HG02571 (cell line): Measurements from ENCODE around the gene LOXL1.

Source experiments
- ATAC-seq: cut with Tn5 transposase; IDR thresholded peaks from one replicate; pipeline ENCODE4 v1.9.1; 2021; ENCODE audit warnings: mild to moderate bottlenecking, moderate library complexity; ENCODE audit not compliant: unreplicated experiment

The LOXL1 gene

GRCh38 chr15:73926219-73927002 is at the start of gene LOXL1:
TSS of gene LOXL1 (plus strand) at chr15:73926462. CDS start at chr15:73926784, 322 bp downstream.
- ATAC-seq, result no peak

GRCh38 chr15:73879426-73879825 is 46.8 kb upstream of the LOXL1 start:
- ATAC-seq, result no peak

- ATAC-seq, result no peak
These were observed 44.5 kb upstream of the LOXL1 start for GRCh38 chr15:73881579-73882320.

GRCh38 chr15:73882761-73883419 is 43.4 kb upstream of the LOXL1 start:
- no peak for ATAC-seq

- no peak for ATAC-seq
These were observed 42.1 kb upstream of the LOXL1 start for GRCh38 chr15:73884159-73884558.

- no peak for ATAC-seq
These were observed 40.1 kb upstream of the LOXL1 start for GRCh38 chr15:73885954-73886700.

GRCh38 chr15:73886717-73887345 is 39.4 kb upstream of the LOXL1 start:
- no peak for ATAC-seq

- ATAC-seq, result no peak
These were observed 38.8 kb upstream of the LOXL1 start for GRCh38 chr15:73887481-73887880.

- no peak for ATAC-seq
These were observed 37.8 kb upstream of the LOXL1 start for GRCh38 chr15:73888224-73889041.

- ATAC-seq, result no peak
These were observed 37.1 kb upstream of the LOXL1 start for GRCh38 chr15:73889053-73889761.

- ATAC-seq, result no peak
These were observed 36.5 kb upstream of the LOXL1 start for GRCh38 chr15:73889762-73890124.

GRCh38 chr15:73891328-73892315 is 34.6 kb upstream of the LOXL1 start:
- ATAC-seq, result no peak

GRCh38 chr15:73892446-73893226 is 33.6 kb upstream of the LOXL1 start:
- no peak for ATAC-seq

GRCh38 chr15:73894133-73894814 is 32.0 kb upstream of the LOXL1 start:
- ATAC-seq, result no peak

GRCh38 chr15:73897441-73898261 is 28.6 kb upstream of the LOXL1 start:
- no peak for ATAC-seq
